K562 (cell line): Measurements from ENCODE around the gene PDE8B. TPM values are rescaled to one million over a fixed set of nuclear protein-coding genes. Genes with fewer than 3 reads are reported as not detected.

ENCODE experiments used
- ARID2 ChIP-seq: fragments of 450-650 bp; IDR thresholded peaks from 2 replicates; pipeline ENCODE4 v1.6.1; 2017; ENCODE audit warnings: antibody characterized with exemption, mild to moderate bottlenecking
- COPS2 ChIP-seq: fragments of 450-650 bp; conservative IDR thresholded peaks from 2 replicates; pipeline ENCODE4 v1.6.1; 2016; ENCODE audit warnings: mild to moderate bottlenecking, moderate library complexity
- POLR3A ChIP-seq: IDR thresholded peaks from 2 replicates; pipeline ENCODE4 v1.6.1; 2011; ENCODE audit warnings: borderline replicate concordance, mild to moderate bottlenecking, moderate library complexity; ENCODE audit not compliant: insufficient read length, insufficient read depth; ENCODE audit errors: extremely low read depth
- RERE ChIP-seq: sonication (generic); formaldehyde crosslinking; IDR thresholded peaks from 2 replicates; pipeline ENCODE4 v1.8.0; 2023; ENCODE audit warnings: missing genetic modification reagents, mild to moderate bottlenecking, borderline replicate concordance
- TFAM ChIP-seq: fragments of 250-450 bp; sonication (Bioruptor Pico); conservative IDR thresholded peaks from 2 replicates; pipeline ENCODE4 v1.5.0; 2021; ENCODE audit warnings: mild to moderate bottlenecking, moderate library complexity
- TOE1 ChIP-seq, 2 experiments: fragments of 450-650 bp in 1 of 2; sonication (generic) in 1 of 2; formaldehyde crosslinking in 1 of 2; IDR thresholded peaks; 2 replicates each; pipeline versions ENCODE4 v1.7.1 to v1.8.0; 2016 to 2022; ENCODE audit warnings: borderline replicate concordance in 2 of 2, mild to moderate bottlenecking in 2 of 2, antibody characterized with exemption in 1 of 2, inconsistent platforms in 1 of 2, low read depth in 1 of 2, missing genetic modification reagents in 1 of 2, moderate library complexity in 1 of 2
- ZNF212 ChIP-seq: fragments of 450-650 bp; formaldehyde crosslinking; IDR thresholded peaks from 2 replicates; pipeline ENCODE4 v1.4.0; 2020; ENCODE audit warnings: mild to moderate bottlenecking
- ZZZ3 ChIP-seq: fragments of 450-650 bp; IDR thresholded peaks from 2 replicates; pipeline ENCODE4 v1.6.1; 2016; ENCODE audit warnings: antibody characterized with exemption, mild to moderate bottlenecking, moderate library complexity
- polyA plus RNA-seq, 8 experiments: library from polyadenylated mRNA; depleted of rRNA in 4 of 8; stranded (reverse) in 5 of 8; unstranded in 3 of 8; fragments of >200 nt; fragmentation: Nextera tagmentation in 2 of 8; fragmentation: Illumina TruSeq in 1 of 8; extraction: Ambion mirVana in 2 of 8; extraction: Trizol in 1 of 8; gene quantifications; 2 replicates each; pipeline versions ENCODE4 v1.2.1 to v1.2.3, GENCODE V29; 2011 to 2014; ENCODE audit warnings: inconsistent platforms in 1 of 8, missing spikeins in 1 of 8
- total RNA-seq, 7 experiments: library from RNA; depleted of rRNA in 6 of 7; stranded (reverse); fragments of >200 nt in 6 of 7; fragmentation: Illumina TruSeq in 2 of 7; extraction: Trizol in 2 of 7; gene quantifications; 2 replicates each; pipeline versions ENCODE4 v1.2.1 to v1.2.3, GENCODE V29; 2011 to 2021; ENCODE audit warnings: low replicate concordance in 1 of 7

The PDE8B gene
- total and polyA plus RNA-seq, 9 of the 15 experiments (the other 6 are each of a cell fraction or from before 2014, with no cell fraction given), result 0.15 to 0.28 TPM; not detected in 7

DNA sequence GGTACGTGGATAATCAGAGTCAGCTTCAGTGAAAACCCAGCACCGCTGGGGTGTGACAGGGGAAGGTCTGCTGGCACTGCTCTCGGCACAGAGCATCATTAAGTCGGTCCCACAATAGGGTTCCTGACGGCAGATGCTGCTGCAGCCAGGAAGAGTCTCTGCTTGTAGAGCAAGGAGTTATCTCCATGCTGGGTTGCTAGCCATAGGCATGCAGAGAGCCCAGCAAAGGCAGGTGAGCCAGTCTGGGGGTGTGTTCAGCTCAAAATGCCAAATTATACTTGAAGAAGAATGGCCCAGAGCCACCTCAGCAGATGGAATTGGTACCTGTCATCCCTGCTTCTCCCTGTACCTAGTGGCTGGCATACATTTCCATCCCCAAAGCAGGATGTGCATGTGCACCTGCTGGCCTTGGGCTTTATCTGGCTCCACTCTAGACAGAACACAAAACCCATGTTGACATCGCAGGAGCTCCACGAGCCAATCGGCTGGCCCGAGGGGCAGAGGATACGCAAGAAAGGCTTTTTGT, 180.8 kb downstream of the PDE8B start (continued):
- TF ChIP-seq RERE (CRISPR knock-in tag) (no peak), TOE1 (IDR thresholded peaks at IDR 0.05; ENCODE audit: borderline replicate concordance) (no peak), TOE1 (CRISPR knock-in tag; IDR thresholded peaks at IDR 0.05; ENCODE audit: borderline replicate concordance, low read depth) (no peak), COPS2 (no peak), POLR3A (no peak), ARID2 (no peak), TFAM (CRISPR knock-in tag) (no peak), ZNF212 (CRISPR knock-in tag) (no peak), ZZZ3 (no peak)
